Right renal cortex interstitium (tissue), 3 donors: ENCODE measurements around the gene TMIE. TPM values are rescaled to one million over a fixed set of nuclear protein-coding genes. Genes with fewer than 3 reads are reported as not detected.

Source experiments
- DNase-seq, 3 donors: peaks; one replicate each; pipeline ENCODE4 v3.0.0-alpha.2; 2013; ENCODE audit warnings: low read depth in 3 of 3, low spot score in 2 of 3
- polyA plus RNA-seq, 3 donors: library from polyadenylated mRNA; unstranded; fragments of 120-200 nt; gene quantifications; one replicate each; pipeline ENCODE4 v1.2.1, GENCODE V29; 2013; ENCODE audit not compliant: insufficient read length in 3 of 3

Gene TMIE
- polyA plus RNA-seq, 3 donors, result 1.0 to 1.1 (median 1.1) TPM

DNA sequence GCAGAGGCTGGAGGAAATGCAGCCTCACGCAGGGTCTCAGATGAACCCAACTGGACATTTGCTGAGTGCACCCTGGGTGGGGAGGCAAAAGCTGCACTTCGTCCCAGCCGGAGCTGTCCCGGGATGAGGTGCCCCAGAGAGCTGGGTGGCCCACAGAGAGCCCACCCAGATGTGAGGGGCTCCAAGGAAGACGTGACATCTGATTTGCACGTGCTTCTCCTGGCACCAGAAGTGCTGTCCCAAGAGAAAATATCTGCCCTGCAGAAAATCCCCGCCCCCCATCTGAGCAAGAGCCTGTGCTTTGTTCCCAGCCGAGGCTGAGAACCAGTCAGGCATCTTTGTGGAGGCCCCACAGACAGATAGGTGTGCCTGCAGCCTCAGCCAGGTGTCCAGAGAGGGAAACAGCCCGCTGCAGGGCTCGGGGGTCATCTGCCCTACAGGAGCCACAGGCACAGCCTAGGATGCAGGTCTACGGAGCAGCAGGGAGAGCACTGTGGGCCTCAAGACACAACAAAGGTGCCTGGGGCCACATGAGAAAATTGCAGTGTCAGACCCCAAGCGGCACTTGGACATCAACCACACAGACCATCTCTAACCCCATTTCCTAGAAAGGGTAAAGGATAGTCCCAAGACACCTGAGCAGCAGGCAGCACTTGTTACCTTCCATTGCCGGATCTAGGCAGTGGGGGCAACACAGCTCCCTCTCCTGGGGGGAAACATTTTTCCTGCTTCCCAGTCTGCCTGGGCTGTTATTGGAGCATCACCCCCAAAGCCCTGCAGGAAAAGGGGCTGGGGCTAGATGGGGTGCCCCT, 5.8 kb downstream of the TMIE start:
- no peak for DNase-seq

DNA sequence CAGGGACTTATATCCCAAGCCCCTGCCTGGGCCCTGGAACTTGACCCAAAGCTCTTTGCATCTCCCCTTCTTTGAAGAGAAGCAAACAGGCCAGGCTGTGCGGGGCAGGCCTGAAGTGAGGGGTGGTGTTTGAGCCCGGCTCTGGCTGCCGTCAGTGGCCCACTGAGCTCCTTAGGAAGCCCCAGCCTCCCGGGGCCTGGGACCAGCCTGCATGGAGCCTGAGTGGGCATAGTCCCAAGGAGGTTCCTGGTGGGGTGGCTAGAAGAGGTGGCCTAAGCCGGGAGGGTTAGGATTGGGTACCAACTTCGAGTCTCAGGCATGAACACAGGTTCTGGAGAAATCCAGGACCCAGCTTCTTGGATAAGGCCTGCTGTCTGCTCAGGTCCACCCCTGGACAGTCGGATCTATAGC, 6.4 kb downstream of the TMIE start:
- no peak for DNase-seq

DNA sequence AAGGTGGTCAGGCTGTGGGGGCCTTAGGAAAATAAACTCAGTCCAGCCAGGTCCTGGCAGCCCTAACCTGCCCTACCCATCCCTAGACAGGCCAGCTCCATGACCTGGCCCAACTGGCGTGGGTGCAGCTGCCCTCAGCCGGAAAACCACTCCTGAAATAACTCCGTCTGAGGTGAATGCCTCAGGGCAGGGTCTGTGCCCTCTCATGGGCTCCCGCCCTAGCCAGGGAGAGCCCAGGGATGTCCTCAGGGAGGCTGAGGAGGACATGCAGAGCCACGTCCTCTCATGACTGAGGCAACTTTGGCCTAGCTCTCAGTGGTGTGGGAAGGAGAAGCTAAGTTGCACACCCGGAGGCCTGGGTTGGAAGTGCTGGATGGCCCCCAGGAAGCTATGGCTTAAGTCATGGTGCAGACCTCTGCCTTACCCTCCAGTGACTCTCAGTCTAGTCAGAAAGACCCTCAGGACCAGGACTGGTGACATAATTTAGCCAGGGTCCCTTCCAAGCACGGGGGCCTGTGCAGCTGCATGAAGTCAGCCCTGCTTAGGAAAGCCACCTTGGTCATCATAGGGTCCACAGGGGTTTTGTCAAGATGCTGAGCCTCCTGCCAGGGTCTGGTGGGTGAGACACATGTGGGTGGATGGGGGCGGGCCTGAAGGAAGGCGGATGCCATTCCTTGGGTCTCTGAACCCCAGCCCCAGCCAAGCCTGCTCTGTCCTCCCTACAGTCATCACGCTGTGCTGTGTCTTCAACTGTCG, 7.4 kb downstream of the TMIE start:
- no peak for DNase-seq

DNA sequence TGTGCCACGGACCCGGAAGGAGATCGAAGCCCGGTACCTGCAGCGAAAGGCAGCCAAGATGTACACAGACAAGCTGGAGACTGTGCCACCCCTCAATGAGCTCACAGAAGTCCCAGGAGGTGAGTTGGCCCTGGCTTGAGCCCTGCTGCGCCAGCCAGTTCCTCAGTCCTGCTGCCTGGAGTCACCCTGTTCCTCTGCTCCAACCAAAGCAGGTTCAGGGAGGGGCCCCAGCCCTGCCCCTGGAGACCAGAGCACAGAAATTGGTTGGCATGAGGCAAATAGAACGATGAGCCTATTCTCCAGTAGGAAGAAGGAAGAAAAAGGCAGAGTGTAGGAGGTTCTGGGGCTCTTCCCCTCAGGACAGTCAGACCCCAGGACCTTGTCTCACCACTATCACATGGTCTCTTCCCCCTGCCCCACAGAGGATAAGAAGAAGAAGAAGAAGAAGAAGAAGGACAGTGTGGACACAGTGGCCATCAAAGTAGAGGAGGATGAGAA, 8.0 kb downstream of the TMIE start:
- DNase-seq, result no peak

DNA sequence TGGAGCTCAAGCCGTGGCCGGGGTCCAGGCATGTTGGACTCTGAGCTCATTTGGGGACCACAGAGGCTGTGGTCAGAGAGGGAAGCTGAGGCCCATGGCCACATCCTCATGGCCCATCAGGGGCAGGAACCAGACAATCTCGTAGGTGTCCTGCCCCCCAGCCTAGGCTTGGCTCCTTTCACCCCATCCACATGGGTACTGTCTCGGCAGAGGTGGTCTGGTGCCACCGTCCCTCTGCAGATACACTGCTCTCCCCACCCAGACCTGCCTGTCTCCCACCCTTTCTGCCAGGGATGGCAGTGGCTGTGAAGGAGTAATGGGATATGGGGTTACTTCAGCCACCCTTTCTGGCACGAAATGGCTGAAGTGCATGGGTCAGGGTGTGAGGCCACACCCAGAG, 8.5 kb downstream of the TMIE start:
- no peak for DNase-seq

DNA sequence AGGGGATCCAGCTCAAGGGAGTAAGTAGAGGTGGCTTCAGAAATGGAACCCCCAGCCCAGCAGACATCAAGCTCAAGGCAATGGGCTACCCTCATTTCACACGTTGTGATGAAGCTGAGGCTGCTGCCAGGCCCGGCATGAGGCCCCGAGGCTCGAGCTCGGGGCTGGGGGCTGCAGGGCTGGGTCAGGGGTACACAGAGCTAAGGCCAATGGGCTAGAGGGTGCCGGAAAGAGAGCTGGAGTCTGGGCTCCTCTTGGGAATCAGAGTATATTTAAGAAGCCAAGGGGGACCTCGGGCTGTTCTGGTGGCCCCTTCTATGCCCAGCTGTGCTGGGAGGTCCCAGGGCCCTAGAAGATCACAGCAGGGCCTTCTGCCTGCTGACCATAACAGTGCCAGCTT, 9.0 kb downstream of the TMIE start:
- no peak for DNase-seq

DNA sequence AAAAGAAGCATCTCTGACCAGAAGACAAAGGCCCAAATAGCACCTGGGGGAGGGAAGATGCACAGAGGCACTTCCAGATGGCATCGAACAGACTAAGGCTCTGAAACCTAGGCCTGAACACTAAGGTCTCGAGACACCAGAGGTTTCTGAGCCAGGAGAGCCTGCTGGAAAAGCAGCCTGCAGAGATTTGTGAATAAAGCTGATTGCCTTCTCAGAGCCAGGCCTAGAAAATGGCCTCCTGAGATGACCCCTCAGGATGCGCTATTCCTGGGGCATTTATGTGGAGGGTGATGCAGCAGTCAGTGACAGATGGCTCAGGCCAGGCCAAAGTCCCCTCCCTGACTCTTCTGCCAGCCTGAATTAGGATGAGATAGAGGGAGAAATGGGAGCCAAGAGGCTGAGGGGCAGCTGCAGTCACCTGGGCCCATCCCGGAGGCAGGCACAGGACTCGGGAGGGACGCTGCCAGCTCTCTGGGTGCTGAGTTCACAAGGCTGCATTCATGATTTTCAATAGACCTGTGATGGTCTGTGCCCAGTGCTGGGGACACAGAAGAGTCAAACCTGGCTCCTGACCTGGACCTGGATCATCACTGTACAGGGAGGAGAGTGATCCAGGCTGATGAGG, 9.6 kb downstream of the TMIE start:
- no peak for DNase-seq

DNA sequence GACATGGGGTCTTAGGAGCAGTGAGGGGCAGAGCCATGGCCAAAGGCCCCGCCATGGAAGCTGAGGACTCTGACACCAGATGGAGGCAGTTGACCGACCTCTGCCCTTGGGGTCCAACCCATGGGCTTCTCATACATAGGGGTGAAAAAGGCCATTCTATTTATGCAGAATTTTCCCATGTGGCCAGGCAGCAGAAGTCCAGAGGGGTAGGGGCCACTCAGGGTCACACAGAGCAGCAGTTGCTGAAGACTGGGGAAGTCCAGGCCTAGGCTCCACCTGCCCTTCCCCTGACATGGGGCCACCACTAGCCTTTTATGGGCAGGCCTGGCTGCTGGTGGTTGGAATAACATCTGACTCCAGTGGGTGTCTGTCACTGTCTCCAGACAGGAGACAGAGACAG, 10.1 kb downstream of the TMIE start:
- DNase-seq, result no peak

DNA sequence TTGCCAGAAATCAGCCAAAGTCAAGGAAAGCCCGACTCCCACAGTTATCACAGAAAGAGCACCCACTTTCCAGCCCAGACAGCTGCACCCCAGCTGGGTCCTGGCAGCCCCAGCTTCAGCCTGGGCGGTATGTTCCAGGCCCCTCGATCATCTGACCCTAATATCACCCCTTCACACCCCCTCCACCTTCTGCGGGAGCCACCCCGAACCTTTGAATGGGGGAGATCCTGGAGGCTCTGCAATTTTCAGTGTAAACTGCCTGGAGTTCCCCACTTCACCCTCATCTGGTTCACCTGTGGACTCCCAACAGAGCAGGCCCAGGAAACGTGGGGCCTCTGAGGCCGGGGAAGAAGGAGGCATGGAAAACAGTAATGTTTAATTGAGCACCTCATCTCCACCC, 10.6 kb downstream of the TMIE start:
- DNase-seq, result no peak

DNA sequence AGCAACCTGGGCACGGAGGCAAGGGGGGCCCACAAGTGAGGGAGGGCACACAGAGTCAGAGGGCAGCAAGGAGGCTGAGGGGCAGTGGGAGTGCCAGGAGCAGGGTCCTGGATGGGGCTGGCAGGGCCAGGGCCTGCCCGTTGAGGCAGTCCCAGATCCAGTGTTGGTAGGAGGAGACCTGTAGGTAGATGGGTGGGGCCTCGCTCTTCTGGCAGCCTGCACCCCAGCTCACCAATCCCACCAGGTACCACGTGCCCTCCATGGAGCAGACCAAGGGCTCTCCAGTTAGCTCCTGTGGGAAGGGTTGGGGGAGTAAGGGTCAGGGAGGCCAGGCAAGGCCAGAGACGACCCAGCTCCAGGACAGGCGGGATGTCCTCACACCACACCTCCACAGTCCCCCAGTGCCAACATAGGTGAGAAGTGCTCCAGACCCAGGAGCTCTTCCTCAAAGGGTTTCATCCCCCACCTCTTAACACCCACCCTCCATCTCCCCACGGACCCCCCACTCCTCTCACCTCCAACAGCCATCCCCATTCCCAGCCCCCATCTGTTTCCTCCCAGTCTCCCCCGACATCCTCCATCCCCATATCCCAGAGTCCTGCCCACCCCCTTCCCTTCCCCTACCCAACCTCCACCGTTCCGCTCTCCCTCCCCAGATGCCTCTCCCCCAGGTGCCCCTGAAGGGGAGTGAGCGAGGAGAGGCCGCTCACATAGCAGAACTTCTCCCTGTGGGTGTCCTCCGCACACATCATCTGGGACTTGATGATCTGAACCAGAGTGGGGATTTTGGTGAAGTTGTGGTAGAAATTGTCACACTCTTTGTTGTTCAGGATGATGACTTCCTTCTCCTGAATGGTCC, 11.2 kb downstream of the TMIE start:
- DNase-seq, result no peak

DNA sequence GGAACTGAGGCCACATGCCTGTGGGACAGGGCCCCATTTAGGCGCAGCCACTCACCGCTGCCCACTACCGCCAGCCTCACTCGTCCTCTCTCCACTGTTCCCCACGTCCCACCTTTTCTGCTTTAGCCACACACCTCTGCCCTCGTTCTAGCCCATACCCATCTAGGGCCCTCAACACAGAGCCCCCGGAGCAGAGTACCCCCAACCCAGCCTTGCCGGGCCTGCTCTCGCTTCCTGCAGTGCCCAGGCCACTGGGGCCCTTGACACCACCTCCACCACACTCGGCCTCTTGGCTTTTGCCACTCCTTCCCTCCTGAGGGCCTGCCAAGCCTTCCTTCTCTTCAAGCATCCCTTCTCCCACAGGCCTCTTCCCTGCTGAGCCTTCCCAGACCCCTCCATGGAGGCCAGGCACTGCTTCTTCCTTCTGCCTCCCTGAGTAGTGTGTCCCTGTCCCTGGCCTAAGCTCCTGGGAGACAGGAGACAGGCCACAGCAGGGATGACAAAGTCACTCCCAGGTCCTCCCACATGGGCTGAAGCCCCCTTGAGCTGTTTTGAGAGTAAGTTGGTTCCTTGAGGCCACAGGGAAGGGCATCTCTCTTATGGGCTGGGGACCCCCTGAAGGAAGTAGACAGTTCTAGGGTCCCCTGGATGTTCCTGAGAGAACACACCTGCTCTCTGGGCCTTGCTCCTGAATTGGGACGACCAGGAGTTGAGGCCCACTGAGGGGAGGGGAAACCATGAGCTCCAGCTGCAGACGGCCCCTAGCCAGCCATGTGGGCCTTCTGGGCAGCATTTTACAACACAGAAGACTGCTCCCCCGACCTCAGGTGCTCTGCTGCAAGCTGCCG, 12.1 kb downstream of the TMIE start:
- no peak for DNase-seq

DNA sequence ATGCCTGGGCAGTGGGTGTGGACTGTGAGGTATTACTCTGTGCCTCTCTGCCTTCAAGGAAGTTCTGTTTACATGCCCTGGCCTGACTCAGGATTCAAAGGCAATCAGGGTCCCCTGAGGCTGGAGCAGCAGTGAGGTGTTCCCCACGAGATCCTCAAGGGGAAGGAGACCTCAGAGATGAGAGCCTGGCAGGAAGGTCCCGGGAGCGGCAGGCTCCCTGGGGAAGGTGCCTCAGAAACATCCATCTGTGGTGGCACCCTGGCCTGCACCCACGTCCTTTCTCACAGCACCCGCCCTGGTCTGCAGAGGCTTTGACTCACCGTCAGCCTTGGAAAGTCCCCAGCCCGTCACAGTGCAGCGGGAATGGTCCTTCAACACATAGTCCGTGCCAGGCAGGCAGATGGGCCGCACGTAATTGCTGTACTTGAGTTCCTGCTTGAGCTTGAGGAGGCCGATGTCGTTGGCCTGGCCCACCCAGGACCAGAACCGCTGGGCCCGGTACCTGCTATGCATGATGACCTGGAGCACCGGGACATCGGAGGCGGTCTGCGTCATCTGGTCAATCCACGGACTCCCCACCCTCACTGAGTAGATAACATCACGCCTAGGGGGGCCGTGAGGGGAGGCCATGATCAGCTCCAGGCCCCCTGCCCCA, 12.8 kb downstream of the TMIE start:
- no peak for DNase-seq

DNA sequence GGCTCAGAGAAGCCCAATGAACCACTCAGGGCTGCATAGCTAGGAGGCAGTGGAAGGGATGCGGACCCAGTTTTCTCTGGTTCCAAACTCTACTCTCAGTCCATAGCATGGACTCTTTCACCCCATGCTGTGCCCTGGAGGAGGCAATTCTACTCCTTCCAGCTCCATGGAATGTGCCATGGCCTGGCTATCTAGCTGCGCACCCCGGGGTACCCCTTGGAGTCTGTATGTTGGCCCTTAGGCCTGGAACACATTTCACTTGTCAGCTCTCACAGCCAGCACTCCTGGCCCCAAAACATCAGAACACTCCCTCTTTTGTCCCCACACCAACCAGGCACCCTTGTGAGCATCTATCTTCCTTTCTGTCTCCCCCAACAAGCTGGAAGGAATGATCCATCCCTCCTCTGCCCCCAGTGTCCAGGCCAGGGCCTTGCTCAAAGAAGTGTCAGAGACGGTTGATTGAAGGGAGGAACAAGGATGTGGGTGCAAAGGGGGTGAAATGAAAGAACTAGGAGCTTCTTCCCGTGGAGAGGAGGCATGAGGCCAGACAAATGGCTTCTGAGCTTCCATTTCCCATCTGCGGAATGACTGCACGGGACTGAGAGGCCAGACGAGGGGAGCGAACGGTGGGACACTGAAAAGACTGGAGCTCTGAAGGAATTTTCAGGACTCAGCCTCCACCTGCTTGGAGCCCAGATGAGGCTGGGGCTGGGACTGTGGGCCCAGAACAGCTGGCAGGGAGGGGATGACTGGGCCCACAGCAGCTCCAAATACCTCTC, 13.7 kb downstream of the TMIE start:
- no peak for DNase-seq

DNA sequence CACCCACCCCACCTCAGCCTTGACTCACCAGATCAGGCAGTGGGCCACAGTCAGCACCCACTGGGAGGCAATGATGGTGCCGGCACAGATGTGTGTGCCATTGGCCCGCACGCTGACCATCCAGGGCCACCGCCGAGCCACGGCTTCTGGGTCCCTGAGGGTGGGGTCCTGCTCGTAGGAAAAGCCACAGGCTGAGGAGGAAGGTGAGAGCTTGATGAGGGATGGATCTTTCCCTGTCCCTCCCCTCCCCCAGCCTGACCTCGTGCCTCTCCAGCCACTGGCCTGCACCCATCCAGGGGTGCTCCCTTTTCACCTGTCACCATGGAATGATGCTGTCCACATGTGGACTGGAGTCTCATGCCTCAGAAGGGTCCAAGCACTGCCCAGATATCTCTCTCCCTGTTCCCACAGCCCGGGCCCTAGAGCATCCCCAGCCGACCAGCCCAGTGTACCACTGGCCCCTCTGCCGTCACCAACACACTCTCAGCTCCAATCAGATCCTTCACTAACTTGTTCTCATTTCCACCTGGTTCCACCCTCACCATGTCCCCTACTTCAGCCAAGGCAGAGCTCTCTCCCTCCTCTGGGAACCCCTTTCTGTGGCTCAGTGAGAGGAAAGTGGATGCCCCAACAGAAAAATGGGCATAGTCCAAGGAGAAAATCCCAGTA, 14.4 kb downstream of the TMIE start:
- DNase-seq, result no peak

DNA sequence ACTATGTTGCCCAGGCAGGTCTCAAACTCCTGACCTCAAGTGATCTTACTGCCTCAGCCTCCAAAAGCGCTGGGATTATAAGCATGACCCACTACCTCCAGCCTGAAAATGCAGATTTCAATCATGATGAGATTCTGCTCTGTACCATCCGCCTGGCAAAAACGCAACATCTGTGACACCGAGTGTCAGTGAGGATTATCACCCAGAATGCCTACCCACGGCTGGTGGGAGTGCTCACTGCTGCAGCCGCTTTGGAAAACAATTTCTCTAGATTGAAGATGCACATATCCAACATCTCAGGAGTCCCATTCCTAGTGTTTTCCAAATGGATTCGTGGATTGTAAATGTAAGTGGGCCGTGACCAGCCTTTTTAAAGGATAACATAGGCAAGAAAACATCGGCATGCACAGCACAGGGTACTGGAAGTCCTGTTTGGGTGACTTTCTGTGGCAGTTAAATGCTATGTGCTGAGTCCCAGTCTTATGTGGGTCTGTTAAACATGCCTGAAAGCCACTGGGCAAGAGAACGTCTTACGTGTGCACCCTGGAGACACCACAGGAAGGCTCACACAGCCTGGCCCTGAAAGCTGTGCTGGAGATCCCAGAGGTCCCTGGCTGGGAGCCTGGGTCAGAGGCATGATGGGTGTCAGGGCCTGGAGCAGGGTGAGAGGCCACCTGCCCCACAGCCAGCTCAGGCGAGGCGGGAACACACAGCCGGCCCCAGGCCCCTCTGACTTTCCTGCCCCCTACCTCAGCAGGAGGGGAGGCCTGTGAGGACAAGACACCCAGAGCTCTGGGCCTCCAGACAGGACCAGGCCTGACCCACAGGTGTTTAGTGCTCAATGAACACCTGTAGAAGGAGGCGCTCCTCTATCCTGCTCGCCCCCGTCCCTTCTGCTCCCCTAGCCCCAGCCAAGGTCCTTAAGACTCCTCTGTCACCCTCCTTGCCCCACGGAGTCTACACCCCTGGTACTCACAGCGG, 15.6 kb downstream of the TMIE start:
- DNase-seq, result no peak

DNA sequence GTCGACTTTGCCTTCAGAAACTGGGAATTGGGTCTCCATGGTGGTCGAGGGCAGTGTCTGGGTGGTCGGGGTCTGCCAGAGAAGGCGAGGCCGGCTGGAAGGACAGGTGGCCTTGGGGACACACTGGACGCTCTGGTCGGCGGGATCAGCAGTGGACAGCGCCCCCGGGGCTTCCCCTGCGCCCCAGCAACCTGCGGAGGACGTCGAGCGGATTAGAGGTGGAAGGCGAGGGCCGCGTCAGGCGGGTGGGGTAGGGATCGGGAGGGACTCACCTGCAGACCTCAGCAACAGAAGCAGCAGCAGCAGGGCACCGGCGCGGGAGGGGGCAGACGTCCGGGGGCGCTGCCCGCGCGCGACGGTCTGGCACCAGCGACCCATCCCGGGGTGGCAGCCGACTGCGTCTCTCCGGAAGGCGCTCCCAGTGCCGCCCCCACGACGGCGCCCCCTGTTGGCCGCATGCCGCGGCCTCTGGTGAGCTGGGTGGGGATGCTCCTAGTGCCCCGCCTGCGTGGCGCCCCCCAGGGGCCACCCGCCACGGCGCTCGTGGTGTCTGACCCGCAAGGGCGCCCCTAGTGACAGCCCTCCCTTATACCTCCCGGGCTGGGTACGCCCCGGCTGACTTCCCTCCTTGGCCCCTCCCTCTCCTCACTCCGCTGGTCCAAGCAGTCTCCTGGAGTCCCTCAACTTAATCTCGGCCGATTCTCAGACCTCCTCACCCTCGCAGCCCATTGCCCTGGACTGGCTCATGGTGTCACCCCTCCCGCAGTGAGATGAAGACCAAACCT, 16.4 kb downstream of the TMIE start, which contains the start of gene PRSS50:
Gene PRSS50, minus strand, starts transcription at position 423 of the 785 bp plus-strand sequence. Its CDS starts 45 bp downstream, at position 378.
- no peak for DNase-seq
